Fibroblast of lung (primary cell): Measurements from ENCODE around the gene PKDCC. TPM values are rescaled to one million over a fixed set of nuclear protein-coding genes. Genes with fewer than 3 reads are reported as not detected.

ENCODE experiments used
- DNase-seq, 2 donors: peaks; one replicate each; pipeline versions ENCODE4 v3.0.0 to v3.0.0-alpha.2; 2010; ENCODE audit warnings: low read depth in 2 of 2
- H2AFZ ChIP-seq: 2 replicates; pipeline ENCODE4 v1.5.1; 2012; ENCODE audit warnings: low read length, control low read depth, inconsistent platforms
- H3K27ac ChIP-seq: 2 replicates; pipeline ENCODE4 v1.5.1; 2011; ENCODE audit warnings: low read length, control low read depth; ENCODE audit not compliant: insufficient read depth
- H3K27me3 ChIP-seq: 2 replicates; pipeline ENCODE4 v1.5.1; 2011; ENCODE audit warnings: mild to moderate bottlenecking, low read length; ENCODE audit not compliant: control insufficient read depth, insufficient read depth
- H3K36me3 ChIP-seq: 2 replicates; pipeline ENCODE4 v1.5.1; 2011; ENCODE audit warnings: low read length; ENCODE audit not compliant: control insufficient read depth, insufficient read depth
- H3K4me1 ChIP-seq: 2 replicates; pipeline ENCODE4 v1.5.1; 2011; ENCODE audit warnings: low read length; ENCODE audit not compliant: control insufficient read depth, insufficient read depth; ENCODE audit errors: extremely low read depth
- H3K4me2 ChIP-seq: 2 replicates; pipeline ENCODE4 v1.5.1; 2011; ENCODE audit warnings: low read length, control low read depth; ENCODE audit not compliant: insufficient read depth; ENCODE audit errors: extremely low read depth
- H3K4me3 ChIP-seq, 4 experiments: fragments of 200-600 bp in 1 of 4; sonication (generic) in 1 of 4; replicated peaks in 1 of 4; 2 replicates each; pipeline ENCODE4 v1.5.1; 2011 to 2016; ENCODE audit warnings: low read length in 4 of 4, low read depth in 3 of 4, mild to moderate bottlenecking in 3 of 4, control low read depth in 2 of 4, inconsistent platforms in 1 of 4, mixed read lengths in 1 of 4; ENCODE audit not compliant: insufficient read depth in 1 of 4; ENCODE audit errors: control extremely low read depth in 1 of 4
- H3K79me2 ChIP-seq: 2 replicates; pipeline ENCODE4 v1.5.1; 2012; ENCODE audit warnings: mild to moderate bottlenecking, low read length, inconsistent platforms; ENCODE audit not compliant: control insufficient read depth, insufficient read depth
- H3K9ac ChIP-seq: 2 replicates; pipeline ENCODE4 v1.5.1; 2011; ENCODE audit warnings: mild to moderate bottlenecking, low read length, control low read depth; ENCODE audit not compliant: insufficient read depth
- H3K9me3 ChIP-seq: 2 replicates; pipeline ENCODE4 v1.5.1; 2012; ENCODE audit warnings: low read depth, low read length; ENCODE audit not compliant: control insufficient read depth, insufficient read depth
- H4K20me1 ChIP-seq: 2 replicates; pipeline ENCODE4 v1.5.1; 2011; ENCODE audit warnings: low read length; ENCODE audit not compliant: control insufficient read depth, insufficient read depth; ENCODE audit errors: extremely low read depth
- CTCF ChIP-seq, 2 donors: IDR thresholded peaks in 1 of 2; conservative IDR thresholded peaks in 1 of 2; 1 replicate in 1 of 2; 2 replicates in 1 of 2; pipeline ENCODE4 v1.5.1; 2011 to 2012; ENCODE audit warnings: low read length in 2 of 2, control low read depth in 1 of 2, inconsistent platforms in 1 of 2, low read depth in 1 of 2, mild to moderate bottlenecking in 1 of 2
- EZH2 ChIP-seq: IDR thresholded peaks from 2 replicates; pipeline ENCODE4 v1.5.1; 2012; ENCODE audit warnings: low read length, control low read depth, mild to moderate bottlenecking; ENCODE audit errors: missing control alignments
- polyA plus RNA-seq, 2 donors: library from polyadenylated mRNA; depleted of rRNA in 1 of 2; stranded (reverse) in 1 of 2; unstranded in 1 of 2; fragments of >200 nt; gene quantifications; 2 replicates each; pipeline ENCODE4 v1.2.1, GENCODE V29; 2011 to 2012; ENCODE audit warnings: missing spikeins in 1 of 2
- total RNA-seq: library from RNA; depleted of rRNA; stranded (reverse); fragments of >200 nt; gene quantifications from 2 replicates; pipeline ENCODE4 v1.2.1, GENCODE V29; 2014

Gene PKDCC
- total and polyA plus RNA-seq, 2 donors (not counting 1 experiment from before 2014, with no cell fraction given) = 48.4 to 63.9 TPM

GRCh38 chr2:42057159-42057901 lies 9.5 kb downstream of the PKDCC start:
- H3K27ac ChIP-seq = no peak overlapping the region
- H3K36me3 ChIP-seq = peaks cover 25% of the 10 kb centered on the region
- H3K27me3 ChIP-seq = no peaks in the 10 kb centered on the region

GRCh38 chr2:42057902-42058450 lies 10.2 kb downstream of the PKDCC start:
- Histone ChIP-seq H4K20me1 (no peaks in the 10 kb centered on the region), H3K4me3 (no peak overlapping the region), H3K36me3 (peaks cover 25% of the 10 kb centered on the region), H3K27me3 (no peaks in the 10 kb centered on the region), H3K79me2 (peaks cover under 1% of the 10 kb centered on the region), H3K9me3 (no peaks in the 10 kb centered on the region), H3K4me1 (peaks cover 18% of the 10 kb centered on the region), H3K27ac (no peak overlapping the region), H3K9ac (no peak overlapping the region), H3K4me2 (no peak overlapping the region), H2AFZ (no peak overlapping the region)
- TF ChIP-seq EZH2 (no peak), CTCF (conservative IDR thresholded peaks at IDR 0.05 in 1 of 2, IDR thresholded peaks at IDR 0.05 in 1 of 2; ENCODE audit: low read depth in 1 of 2, low read length in 2 of 2) (no peak)
- no peak for DNase-seq

More at GRCh38 chr2:42057159-42057901, 9.5 kb downstream of the PKDCC start:
- Histone ChIP-seq H3K4me1 (peaks cover 21% of the 10 kb centered on the region), H3K9me3 (no peaks in the 10 kb centered on the region), H3K9ac (no peak overlapping the region), H4K20me1 (no peaks in the 10 kb centered on the region), H2AFZ (no peak overlapping the region), H3K4me2 (no peak overlapping the region), H3K4me3 (no peak overlapping the region), H3K79me2 (peaks cover 3% of the 10 kb centered on the region)
- TF ChIP-seq CTCF (conservative IDR thresholded peaks at IDR 0.05 in 1 of 2, IDR thresholded peaks at IDR 0.05 in 1 of 2; ENCODE audit: low read depth in 1 of 2, low read length in 2 of 2) = no peak
- no peak for TF ChIP-seq EZH2
- no peak for DNase-seq

- H3K4me2 ChIP-seq = no peak overlapping the region
- no peaks in the 10 kb centered on the region for H3K9me3 ChIP-seq
- no peaks in the 10 kb centered on the region for H3K79me2 ChIP-seq
- no peak overlapping the region for H3K9ac ChIP-seq
- no peak for DNase-seq
- H3K4me3 ChIP-seq = no peak overlapping the region
- no peaks in the 10 kb centered on the region for H3K27me3 ChIP-seq
- peaks cover 23% of the 10 kb centered on the region for H3K36me3 ChIP-seq
- peaks cover 17% of the 10 kb centered on the region for H3K4me1 ChIP-seq
- H3K27ac ChIP-seq = no peak overlapping the region
- H2AFZ ChIP-seq = no peak overlapping the region
- no peak for TF ChIP-seq EZH2
- TF ChIP-seq CTCF (conservative IDR thresholded peaks at IDR 0.05 in 1 of 2, IDR thresholded peaks at IDR 0.05 in 1 of 2; ENCODE audit: low read depth in 1 of 2, low read length in 2 of 2) = no peak
- no peaks in the 10 kb centered on the region for H4K20me1 ChIP-seq
These were observed 11.6 kb downstream of the PKDCC start for GRCh38 chr2:42059261-42059898.
